ENCODE measurements around the gene FILIP1.

FILIP1 gene

DNA sequence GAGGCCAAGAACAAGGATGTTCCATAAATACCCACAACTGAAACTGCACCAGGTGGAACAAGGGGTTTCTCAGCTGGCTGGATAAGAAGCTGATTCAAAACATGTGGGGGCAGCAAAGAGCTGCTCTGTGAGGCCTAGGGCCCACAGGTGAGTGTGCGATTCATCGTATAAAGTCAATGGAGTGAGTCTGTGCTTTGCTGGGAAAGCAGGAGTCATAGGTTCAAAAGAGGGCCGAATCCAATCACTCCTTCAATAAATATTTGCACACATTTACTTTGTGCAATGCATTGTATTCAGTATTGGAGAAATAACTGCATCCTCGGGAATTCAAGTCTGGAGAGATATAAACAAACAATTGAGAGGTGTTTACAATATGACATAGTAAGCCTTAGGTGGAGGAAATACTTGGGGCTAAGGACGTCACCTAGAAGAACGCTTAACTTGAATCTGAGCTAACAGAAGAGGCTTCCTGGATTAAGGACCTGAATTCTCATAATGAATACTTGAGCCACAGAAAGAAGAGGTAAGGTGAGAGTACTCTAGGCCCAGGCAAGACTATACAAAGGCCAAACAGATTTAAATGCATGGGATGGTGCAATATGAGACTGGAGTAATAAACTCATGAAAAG lies 125.3 kb downstream of the FILIP1 start:
- H3K27me3 ChIP-seq (ENCODE audit: insufficient read depth, poor library complexity, severe bottlenecking) = no peaks in the 10 kb centered on the region
- TF ChIP-seq GABPA (IDR thresholded peaks at IDR 0.05; ENCODE audit: low read depth) = no peak
- no peak for TF ChIP-seq SPI1 (IDR thresholded peaks at IDR 0.05; ENCODE audit: borderline replicate concordance, low read depth)
- TF ChIP-seq POLR2AphosphoS5 (IDR thresholded peaks at IDR 0.05; ENCODE audit: low read depth) = no peak
- TF ChIP-seq, protein P1, sequence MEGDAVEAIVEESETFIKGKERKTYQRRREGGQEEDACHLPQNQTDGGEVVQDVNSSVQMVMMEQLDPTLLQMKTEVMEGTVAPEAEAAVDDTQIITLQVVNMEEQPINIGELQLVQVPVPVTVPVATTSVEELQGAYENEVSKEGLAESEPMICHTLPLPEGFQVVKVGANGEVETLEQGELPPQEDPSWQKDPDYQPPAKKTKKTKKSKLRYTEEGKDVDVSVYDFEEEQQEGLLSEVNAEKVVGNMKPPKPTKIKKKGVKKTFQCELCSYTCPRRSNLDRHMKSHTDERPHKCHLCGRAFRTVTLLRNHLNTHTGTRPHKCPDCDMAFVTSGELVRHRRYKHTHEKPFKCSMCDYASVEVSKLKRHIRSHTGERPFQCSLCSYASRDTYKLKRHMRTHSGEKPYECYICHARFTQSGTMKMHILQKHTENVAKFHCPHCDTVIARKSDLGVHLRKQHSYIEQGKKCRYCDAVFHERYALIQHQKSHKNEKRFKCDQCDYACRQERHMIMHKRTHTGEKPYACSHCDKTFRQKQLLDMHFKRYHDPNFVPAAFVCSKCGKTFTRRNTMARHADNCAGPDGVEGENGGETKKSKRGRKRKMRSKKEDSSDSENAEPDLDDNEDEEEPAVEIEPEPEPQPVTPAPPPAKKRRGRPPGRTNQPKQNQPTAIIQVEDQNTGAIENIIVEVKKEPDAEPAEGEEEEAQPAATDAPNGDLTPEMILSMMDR (IDR thresholded peaks at IDR 0.05; ENCODE audit: insufficient read depth, low read length) = no peak
- TF ChIP-seq REST (IDR thresholded peaks at IDR 0.05; ENCODE audit: insufficient replicate concordance, low read depth) = no peak
- no peak for DNase-seq (ENCODE audit: low read depth in 1 of 2, low spot score in 1 of 2)
- H3K4me3 ChIP-seq (replicated peaks; ENCODE audit: insufficient read depth, low read length) = no peak overlapping the region
- H3K27ac ChIP-seq (replicated peaks) = no peak overlapping the region

DNA sequence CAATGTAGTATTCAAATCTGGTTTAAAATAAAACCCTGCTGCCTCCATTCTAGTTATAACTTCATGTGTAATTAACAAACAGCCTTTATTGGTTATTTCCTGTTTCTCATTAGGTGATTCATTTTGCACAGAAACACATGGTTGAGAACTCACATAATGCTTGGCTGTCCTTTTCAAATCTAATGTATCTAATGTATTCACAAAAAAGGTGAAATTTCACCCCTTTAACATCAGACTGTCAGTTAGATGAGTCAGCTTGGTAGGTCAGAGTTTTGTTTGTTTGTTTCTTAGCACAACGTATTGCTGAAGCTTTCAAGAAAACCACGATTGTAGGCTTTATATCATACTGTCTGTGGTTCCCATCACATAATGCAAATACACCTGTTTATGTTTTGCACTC lies 130.3 kb downstream of the FILIP1 start:
- Histone ChIP-seq H3K4me3 (replicated peaks; ENCODE audit: insufficient read depth, low read length) (no peak overlapping the region), H3K27ac (replicated peaks) (no peak overlapping the region), H3K27me3 (ENCODE audit: insufficient read depth, poor library complexity, severe bottlenecking) (no peaks in the 10 kb centered on the region)
- no peak for DNase-seq (ENCODE audit: low read depth in 1 of 2, low spot score in 1 of 2)
- TF ChIP-seq GABPA (IDR thresholded peaks at IDR 0.05; ENCODE audit: low read depth) (no peak), SPI1 (IDR thresholded peaks at IDR 0.05; ENCODE audit: borderline replicate concordance, low read depth) (no peak), POLR2AphosphoS5 (IDR thresholded peaks at IDR 0.05; ENCODE audit: low read depth) (no peak), REST (IDR thresholded peaks at IDR 0.05; ENCODE audit: insufficient replicate concordance, low read depth) (no peak)
- TF ChIP-seq, protein P1 (IDR thresholded peaks at IDR 0.05; ENCODE audit: insufficient read depth, low read length) = no peak

- TF ChIP-seq SPI1 (IDR thresholded peaks at IDR 0.05; ENCODE audit: borderline replicate concordance, low read depth) (no peak), REST (IDR thresholded peaks at IDR 0.05; ENCODE audit: insufficient replicate concordance, low read depth) (no peak), GABPA (IDR thresholded peaks at IDR 0.05; ENCODE audit: low read depth) (no peak), POLR2AphosphoS5 (IDR thresholded peaks at IDR 0.05; ENCODE audit: low read depth) (no peak)
- TF ChIP-seq, protein P1 (IDR thresholded peaks at IDR 0.05; ENCODE audit: insufficient read depth, low read length) = no peak
- no peak overlapping the region for H3K27ac ChIP-seq (replicated peaks)
- DNase-seq (ENCODE audit: low read depth in 1 of 2, low spot score in 1 of 2) = no peak
- H3K27me3 ChIP-seq (ENCODE audit: insufficient read depth, poor library complexity, severe bottlenecking) = peaks cover 21% of the 10 kb centered on the region
- H3K4me3 ChIP-seq (replicated peaks; ENCODE audit: insufficient read depth, low read length) = no peak overlapping the region
These were observed 140.0 kb downstream of the FILIP1 start for GRCh38 chr6:75353644-75354043.

Measured in HL-60 (cell line).